ENCODE results near the gene ZNF518A. TPM values are rescaled to one million over a fixed set of nuclear protein-coding genes. Genes with fewer than 3 reads are reported as not detected.

The ZNF518A gene
- total RNA-seq, 1 experiment from 2014 or later: 16.0 TPM

- Mint-ChIP-seq H3K27me3 (ENCODE audit: unreplicated experiment) (peaks cover 29% of the 10 kb centered on the region), H3K9me3 (ENCODE audit: low read depth, unreplicated experiment) (no peaks in the 10 kb centered on the region), H3K4me1 (ENCODE audit: low read depth, unreplicated experiment) (no peaks in the 10 kb centered on the region), H3K4me3 (ENCODE audit: low read depth, unreplicated experiment) (no peak overlapping the region), H3K36me3 (ENCODE audit: insufficient read depth, unreplicated experiment) (no peaks in the 10 kb centered on the region), H3K27ac (ENCODE audit: unreplicated experiment) (no peak overlapping the region)
- CTCF ChIA-PET: no interaction called here
- TF ChIP-seq CTCF (IDR thresholded peaks at IDR 0.05; ENCODE audit: unreplicated experiment): no peak
- DNase-seq: no peak
- BruUV-seq (replicated peaks): no TSS peak
- intact Hi-C loops (cut with micrococcal nuclease; ENCODE audit: unreplicated experiment): no loop called here
Measured at GRCh38 chr10:96096958-96097357, 33.1 kb upstream of the ZNF518A start.

GRCh38 chr10:96097865-96098264 lies 32.2 kb upstream of the ZNF518A start:
- no peak overlapping the region for H3K27ac Mint-ChIP-seq (ENCODE audit: unreplicated experiment)
- CTCF ChIA-PET: no interaction called here
- no peak for TF ChIP-seq CTCF (IDR thresholded peaks at IDR 0.05; ENCODE audit: unreplicated experiment)
- BruUV-seq (replicated peaks): no TSS peak
- peaks cover 20% of the 10 kb centered on the region for H3K27me3 Mint-ChIP-seq (ENCODE audit: unreplicated experiment)
- no peaks in the 10 kb centered on the region for H3K4me1 Mint-ChIP-seq (ENCODE audit: low read depth, unreplicated experiment)
- no peak for DNase-seq
- no peaks in the 10 kb centered on the region for H3K36me3 Mint-ChIP-seq (ENCODE audit: insufficient read depth, unreplicated experiment)
- H3K9me3 Mint-ChIP-seq (ENCODE audit: low read depth, unreplicated experiment): no peaks in the 10 kb centered on the region
- intact Hi-C loops (cut with micrococcal nuclease; ENCODE audit: unreplicated experiment): no loop called here
- no peak overlapping the region for H3K4me3 Mint-ChIP-seq (ENCODE audit: low read depth, unreplicated experiment)

DNA sequence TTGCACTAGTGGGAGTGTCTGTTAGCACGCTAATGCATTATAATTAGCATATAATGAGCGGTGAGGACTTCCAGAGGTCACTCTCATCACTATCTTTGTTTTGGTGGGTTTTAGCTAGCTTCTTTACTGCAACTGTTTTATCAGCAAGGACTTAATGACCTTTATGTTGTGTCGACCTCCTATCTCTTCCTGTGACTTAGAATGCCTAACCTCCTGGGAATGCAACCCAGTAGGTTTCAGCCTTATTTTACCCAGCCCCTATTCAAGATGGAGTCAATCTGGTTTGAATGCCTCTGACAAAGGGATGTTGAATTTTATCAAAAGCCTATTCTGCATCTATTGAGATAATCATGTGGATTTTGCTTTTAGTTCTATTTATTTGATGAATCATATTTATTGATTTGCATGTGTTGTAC lies 22.5 kb upstream of the ZNF518A start:
- intact Hi-C loops (cut with micrococcal nuclease; ENCODE audit: unreplicated experiment): no loop called here
- Mint-ChIP-seq H3K9me3 (ENCODE audit: low read depth, unreplicated experiment) (no peaks in the 10 kb centered on the region), H3K4me3 (ENCODE audit: low read depth, unreplicated experiment) (no peak overlapping the region), H3K27me3 (ENCODE audit: unreplicated experiment) (peaks cover 43% of the 10 kb centered on the region), H3K4me1 (ENCODE audit: low read depth, unreplicated experiment) (no peaks in the 10 kb centered on the region), H3K27ac (ENCODE audit: unreplicated experiment) (no peak overlapping the region), H3K36me3 (ENCODE audit: insufficient read depth, unreplicated experiment) (no peaks in the 10 kb centered on the region)
- DNase-seq: no peak
- no TSS peak for BruUV-seq (replicated peaks)
- CTCF ChIA-PET: interaction anchor here (1.3 kb wide), 1 partner anchor 12 kb away, joined by 3 read pairs; no protein-coding TSS in a partner anchor
- no peak for TF ChIP-seq CTCF (IDR thresholded peaks at IDR 0.05; ENCODE audit: unreplicated experiment)

DNA sequence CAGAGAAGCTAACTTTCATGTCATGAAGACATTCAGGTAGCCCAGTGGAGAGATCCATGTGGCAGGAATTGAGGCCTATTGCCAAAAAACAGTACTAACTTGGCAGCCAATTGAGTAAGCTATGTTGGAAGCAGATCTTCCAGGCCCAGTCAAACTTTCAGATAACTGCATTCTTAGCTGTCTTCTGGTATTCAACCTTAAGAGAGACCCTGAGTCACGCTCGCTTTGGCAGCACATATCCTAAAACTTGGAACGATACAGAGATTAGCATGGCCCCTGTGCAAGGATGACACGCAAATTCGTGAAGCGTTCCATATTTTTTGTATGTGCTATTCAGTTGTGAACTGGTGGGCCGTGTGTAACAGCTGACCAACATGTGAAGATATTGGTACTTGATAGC lies 17.6 kb upstream of the ZNF518A start:
- no peaks in the 10 kb centered on the region for H3K9me3 Mint-ChIP-seq (ENCODE audit: low read depth, unreplicated experiment)
- intact Hi-C loops (cut with micrococcal nuclease; ENCODE audit: unreplicated experiment): no loop called here
- TF ChIP-seq CTCF (IDR thresholded peaks at IDR 0.05; ENCODE audit: unreplicated experiment): no peak
- CTCF ChIA-PET: no interaction called here
- H3K27me3 Mint-ChIP-seq (ENCODE audit: unreplicated experiment): peaks cover 38% of the 10 kb centered on the region
- H3K4me1 Mint-ChIP-seq (ENCODE audit: low read depth, unreplicated experiment): no peaks in the 10 kb centered on the region
- H3K36me3 Mint-ChIP-seq (ENCODE audit: insufficient read depth, unreplicated experiment): no peaks in the 10 kb centered on the region
- BruUV-seq (replicated peaks): no TSS peak
- no peak for DNase-seq
- no peak overlapping the region for H3K27ac Mint-ChIP-seq (ENCODE audit: unreplicated experiment)
- no peak overlapping the region for H3K4me3 Mint-ChIP-seq (ENCODE audit: low read depth, unreplicated experiment)
